ENCODE data around the gene CALB2. TPM values are rescaled to one million over a fixed set of nuclear protein-coding genes. Genes with fewer than 3 reads are reported as not detected.

The CALB2 gene
- total RNA-seq, 1 experiment from 2014 or later, result 0.85 TPM

- H3K9ac ChIP-seq (ENCODE audit: extremely low read depth, insufficient read length, low read length), result no peak overlapping the region
- H2BK12ac ChIP-seq (ENCODE audit: insufficient read length, low read depth, low read length), result no peak overlapping the region
- H3K27ac Mint-ChIP-seq, result no peak overlapping the region
- H3K4me3 Mint-ChIP-seq, result no peak overlapping the region
- no peaks in the 10 kb centered on the region for H3K9me3 Mint-ChIP-seq
- H3K36me3 Mint-ChIP-seq (ENCODE audit: insufficient read depth in 1 of 3, low read depth in 3 of 3), result no peaks in the 10 kb centered on the region; a peak in 1 of 7 replicates
- no peak overlapping the region for H3K18ac ChIP-seq (ENCODE audit: insufficient read length, low read depth, low read length)
- H3K79me2 ChIP-seq (ENCODE audit: insufficient read depth, low read length), result no peaks in the 10 kb centered on the region
- no peaks in the 10 kb centered on the region for H3K23me2 ChIP-seq (ENCODE audit: insufficient read length, low read depth, low read length, poor library complexity, severe bottlenecking)
- H3K9me3 ChIP-seq (ENCODE audit: control insufficient read depth, low read depth, low read length), result no peaks in the 10 kb centered on the region
- H2AFZ ChIP-seq (ENCODE audit: low read length), result no peak overlapping the region
- no CpG with 5 or more reads among the region's 3 CpGs for WGBS (ENCODE audit: extremely low coverage, insufficient read length, low lambda C conversion rate)
- DNase-seq, result no peak
- no peak overlapping the region for H3K4me2 ChIP-seq (ENCODE audit: insufficient read depth, insufficient read length, low read length)
- H3K23ac ChIP-seq (ENCODE audit: insufficient read length, low read depth, low read length), result no peak overlapping the region
- no peaks in the 10 kb centered on the region for H3K4me1 ChIP-seq (ENCODE audit: insufficient read depth, low read length)
- H3K56ac ChIP-seq (ENCODE audit: insufficient read length, low read depth, low read length), result no peak overlapping the region
- H2BK5ac ChIP-seq (ENCODE audit: insufficient read length, low read length), result no peak overlapping the region
- H3K79me1 ChIP-seq (ENCODE audit: insufficient read depth, low read depth, low read length, poor library complexity, severe bottlenecking), result no peaks in the 10 kb centered on the region
- no peak overlapping the region for H4K91ac ChIP-seq (ENCODE audit: insufficient read length, low read depth, low read length)
- H3K14ac ChIP-seq (ENCODE audit: insufficient read depth, low read length), result no peak overlapping the region
- H2BK120ac ChIP-seq (ENCODE audit: low read depth, low read length, poor library complexity, severe bottlenecking), result no peak overlapping the region
- H3K27me3 Mint-ChIP-seq (ENCODE audit: low read depth), result peaks cover 17% of the 10 kb centered on the region
- no peak overlapping the region for H2BK15ac ChIP-seq (ENCODE audit: low read depth, low read length)
- no peak overlapping the region for H4K5ac ChIP-seq (ENCODE audit: insufficient read length, low read depth, low read length)
- no peak overlapping the region for H3T11ph ChIP-seq (ENCODE audit: low read length)
- H3K27me3 ChIP-seq (ENCODE audit: insufficient read depth, low read length), result no peaks in the 10 kb centered on the region
- no peak overlapping the region for H4K8ac ChIP-seq (replicated peaks; ENCODE audit: insufficient read length, low read depth, low read length)
- H3K27ac ChIP-seq (ENCODE audit: insufficient read length, low read depth, low read length), result no peak overlapping the region
- H3K4ac ChIP-seq (ENCODE audit: low read depth, low read length), result no peak overlapping the region
- no peak for TF ChIP-seq CTCF (conservative IDR thresholded peaks at IDR 0.05)
- peaks cover 7 to 12% of the 10 kb centered on the region in 2 experiments for H3K4me1 Mint-ChIP-seq
- no peak overlapping the region for H2AK5ac ChIP-seq (ENCODE audit: insufficient read length, low read length)
- H4K20me1 ChIP-seq (ENCODE audit: control insufficient read depth, insufficient read depth, insufficient read length), result no peaks in the 10 kb centered on the region
- H2BK20ac ChIP-seq (ENCODE audit: low read depth, low read length, poor library complexity, severe bottlenecking), result no peak overlapping the region
Measured at GRCh38 chr16:71315269-71315668, 43.3 kb upstream of the CALB2 start.
